ENCODE data around the gene ST8SIA5.

DNA sequence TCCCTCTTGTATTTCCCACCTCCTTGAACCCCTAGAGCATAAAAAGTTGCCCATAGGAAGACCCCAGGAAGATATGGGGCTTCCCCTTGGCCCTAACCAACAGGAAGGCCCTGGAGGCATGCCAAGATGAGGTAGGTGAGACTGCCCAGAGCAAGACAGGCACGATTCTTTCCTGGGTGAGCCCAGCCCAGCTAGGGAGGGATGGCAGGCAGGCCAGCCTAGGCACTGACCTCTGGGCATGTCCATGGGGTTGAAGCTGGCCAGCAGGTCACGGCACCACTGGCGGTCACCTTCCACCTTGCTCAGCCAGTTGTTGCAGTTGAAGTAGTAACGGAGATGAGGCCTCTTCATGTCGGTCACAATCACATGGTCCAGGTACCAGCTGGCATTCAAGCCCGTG lies 117.5 kb downstream of the ST8SIA5 start:
- TF ChIP-seq, protein P1, sequence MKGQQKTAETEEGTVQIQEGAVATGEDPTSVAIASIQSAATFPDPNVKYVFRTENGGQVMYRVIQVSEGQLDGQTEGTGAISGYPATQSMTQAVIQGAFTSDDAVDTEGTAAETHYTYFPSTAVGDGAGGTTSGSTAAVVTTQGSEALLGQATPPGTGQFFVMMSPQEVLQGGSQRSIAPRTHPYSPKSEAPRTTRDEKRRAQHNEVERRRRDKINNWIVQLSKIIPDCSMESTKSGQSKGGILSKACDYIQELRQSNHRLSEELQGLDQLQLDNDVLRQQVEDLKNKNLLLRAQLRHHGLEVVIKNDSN (IDR thresholded peaks at IDR 0.05), result no peak
- TF ChIP-seq YY1 (IDR thresholded peaks at IDR 0.05; ENCODE audit: low read depth) (no peak), TEAD4 (IDR thresholded peaks at IDR 0.05) (no peak), EP300 (IDR thresholded peaks at IDR 0.05; ENCODE audit: borderline replicate concordance) (no peak), ZBTB7A (IDR thresholded peaks at IDR 0.05; ENCODE audit: low read depth) (no peak), CEBPB (IDR thresholded peaks at IDR 0.05) (no peak), EGR1 (IDR thresholded peaks at IDR 0.05) (no peak), TCF12 (IDR thresholded peaks at IDR 0.05; ENCODE audit: low read depth) (no peak), TAF1 (IDR thresholded peaks at IDR 0.05; ENCODE audit: low read depth) (no peak)
- TF ChIP-seq, protein P2, sequence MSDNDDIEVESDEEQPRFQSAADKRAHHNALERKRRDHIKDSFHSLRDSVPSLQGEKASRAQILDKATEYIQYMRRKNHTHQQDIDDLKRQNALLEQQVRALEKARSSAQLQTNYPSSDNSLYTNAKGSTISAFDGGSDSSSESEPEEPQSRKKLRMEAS (IDR thresholded peaks at IDR 0.05), result no peak
